ENCODE data around the gene LSG1.

- TF ChIP-seq ISL1 (CRISPR knock-in tag; IDR thresholded peaks at IDR 0.05) (no peak), CSDC2 (CRISPR knock-in tag; IDR thresholded peaks at IDR 0.05) (no peak), ZNF8 (CRISPR knock-in tag; IDR thresholded peaks at IDR 0.05) (no peak), ZNF70 (CRISPR knock-in tag; IDR thresholded peaks at IDR 0.05) (no peak), ZFP30 (CRISPR knock-in tag; IDR thresholded peaks at IDR 0.05) (no peak), BACH2 (CRISPR knock-in tag; IDR thresholded peaks at IDR 0.05; ENCODE audit: borderline replicate concordance) (no peak), RARB (CRISPR knock-in tag; IDR thresholded peaks at IDR 0.05) (no peak), ARNTL (CRISPR knock-in tag; IDR thresholded peaks at IDR 0.05; ENCODE audit: borderline replicate concordance, low read depth) (no peak), PPARA (CRISPR knock-in tag; IDR thresholded peaks at IDR 0.05; ENCODE audit: borderline replicate concordance) (no peak), CREB5 (CRISPR knock-in tag; IDR thresholded peaks at IDR 0.05; ENCODE audit: low read depth) (no peak), ZC3H10 (CRISPR knock-in tag; IDR thresholded peaks at IDR 0.05) (no peak), TOX (CRISPR knock-in tag; IDR thresholded peaks at IDR 0.05; ENCODE audit: borderline replicate concordance) (no peak)
- TF ChIP-seq, protein P1, sequence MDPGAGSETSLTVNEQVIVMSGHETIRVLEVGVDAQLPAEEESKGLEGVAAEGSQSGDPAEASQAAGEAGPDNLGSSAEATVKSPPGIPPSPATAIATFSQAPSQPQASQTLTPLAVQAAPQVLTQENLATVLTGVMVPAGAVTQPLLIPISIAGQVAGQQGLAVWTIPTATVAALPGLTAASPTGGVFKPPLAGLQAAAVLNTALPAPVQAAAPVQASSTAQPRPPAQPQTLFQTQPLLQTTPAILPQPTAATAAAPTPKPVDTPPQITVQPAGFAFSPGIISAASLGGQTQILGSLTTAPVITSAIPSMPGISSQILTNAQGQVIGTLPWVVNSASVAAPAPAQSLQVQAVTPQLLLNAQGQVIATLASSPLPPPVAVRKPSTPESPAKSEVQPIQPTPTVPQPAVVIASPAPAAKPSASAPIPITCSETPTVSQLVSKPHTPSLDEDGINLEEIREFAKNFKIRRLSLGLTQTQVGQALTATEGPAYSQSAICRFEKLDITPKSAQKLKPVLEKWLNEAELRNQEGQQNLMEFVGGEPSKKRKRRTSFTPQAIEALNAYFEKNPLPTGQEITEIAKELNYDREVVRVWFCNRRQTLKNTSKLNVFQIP (CRISPR knock-in tag; IDR thresholded peaks at IDR 0.05; ENCODE audit: borderline replicate concordance, low read depth) = no peak
Measured at GRCh38 chr3:194689493-194689944, 17.5 kb upstream of the LSG1 start.
